Mesenchymal stem cell (in vitro differentiated cells and primary cell): ENCODE data around the gene ECSCR.
"Not testable (repeated sequence)": the region's sequence is repeated elsewhere in the genome, so short reads cannot be mapped to it uniquely, and the experiment has no call there.

Source experiments
- DNase-seq: peaks from one replicate; pipeline ENCODE4 v3.0.0-alpha.2; 2013
- H2AFZ ChIP-seq: one replicate; pipeline ENCODE4 v1.6.1; 2013; ENCODE audit warnings: low read depth, mild to moderate bottlenecking, control low read depth, inconsistent platforms, low read length, moderate library complexity
- H2AK5ac ChIP-seq: 2 replicates; pipeline ENCODE4 v1.6.1; 2013; ENCODE audit warnings: low read length, moderate library complexity, mild to moderate bottlenecking, inconsistent platforms; ENCODE audit not compliant: severe bottlenecking
- H2BK120ac ChIP-seq: one replicate; pipeline ENCODE4 v1.6.1; 2013; ENCODE audit warnings: low read depth, mild to moderate bottlenecking, inconsistent platforms, low read length, moderate library complexity
- H2BK12ac ChIP-seq, 2 experiments: one replicate each; pipeline ENCODE4 v1.6.1; 2013; ENCODE audit warnings: inconsistent platforms in 2 of 2, low read length in 2 of 2, mild to moderate bottlenecking in 2 of 2, moderate library complexity in 2 of 2, control low read depth in 1 of 2
- H2BK15ac ChIP-seq: one replicate; pipeline ENCODE4 v1.6.1; 2013; ENCODE audit warnings: mild to moderate bottlenecking, low read depth, inconsistent platforms; ENCODE audit not compliant: poor library complexity, severe bottlenecking
- H2BK5ac ChIP-seq: 2 replicates; pipeline ENCODE4 v1.6.1; 2013; ENCODE audit warnings: low read depth, mild to moderate bottlenecking, low read length, control low read depth, inconsistent platforms; ENCODE audit not compliant: poor library complexity, severe bottlenecking
- H3K14ac ChIP-seq, 2 experiments: one replicate each; pipeline ENCODE4 v1.6.1; 2013; ENCODE audit warnings: inconsistent platforms in 2 of 2, low read length in 2 of 2, control low read depth in 1 of 2, mild to moderate bottlenecking in 1 of 2, moderate library complexity in 1 of 2
- H3K18ac ChIP-seq, 2 experiments: one replicate each; pipeline ENCODE4 v1.6.1; 2013; ENCODE audit warnings: inconsistent platforms in 2 of 2, low read length in 2 of 2, control low read depth in 1 of 2, low read depth in 1 of 2, mild to moderate bottlenecking in 1 of 2
- H3K23ac ChIP-seq, 2 experiments: one replicate each; pipeline ENCODE4 v1.6.1; 2013; ENCODE audit warnings: inconsistent platforms in 2 of 2, low read length in 2 of 2, mild to moderate bottlenecking in 2 of 2, moderate library complexity in 2 of 2, control low read depth in 1 of 2
- H3K27ac ChIP-seq: 2 replicates; pipeline ENCODE4 v1.5.1; 2013; ENCODE audit warnings: mild to moderate bottlenecking, moderate library complexity, low read length, control low read depth, inconsistent platforms; ENCODE audit not compliant: poor library complexity, severe bottlenecking
- H3K27me3 ChIP-seq, 2 experiments: 2 replicates each; pipeline versions ENCODE4 v1.6.1 to v1.7.0; 2013; ENCODE audit warnings: low read length in 2 of 2, mild to moderate bottlenecking in 2 of 2, moderate library complexity in 2 of 2, control low read depth in 1 of 2, inconsistent platforms in 1 of 2; ENCODE audit not compliant: control insufficient read depth in 1 of 2, insufficient read depth in 1 of 2
- H3K36me3 ChIP-seq, 2 experiments: 2 replicates each; pipeline versions ENCODE4 v1.6.1 to v1.7.0; 2013; ENCODE audit warnings: low read length in 2 of 2, control low read depth in 1 of 2, inconsistent platforms in 1 of 2, low read depth in 1 of 2, mild to moderate bottlenecking in 1 of 2; ENCODE audit not compliant: insufficient read depth in 2 of 2, control insufficient read depth in 1 of 2
- H3K4ac ChIP-seq, 2 experiments: one replicate each; pipeline ENCODE4 v1.6.1; 2013; ENCODE audit warnings: inconsistent platforms in 2 of 2, low read length in 2 of 2, mild to moderate bottlenecking in 2 of 2, moderate library complexity in 2 of 2, control low read depth in 1 of 2, low read depth in 1 of 2
- H3K4me1 ChIP-seq: 2 replicates; pipeline ENCODE4 v1.6.1; 2013; ENCODE audit warnings: low read depth, low read length, control low read depth; ENCODE audit not compliant: control insufficient read depth, insufficient read depth
- H3K4me2 ChIP-seq: 2 replicates; pipeline ENCODE4 v1.6.1; 2013; ENCODE audit warnings: low read length, mild to moderate bottlenecking, inconsistent platforms; ENCODE audit not compliant: poor library complexity, severe bottlenecking
- H3K4me3 ChIP-seq, 2 experiments: 2 replicates each; pipeline versions ENCODE4 v1.5.1 to v1.7.0; 2013; ENCODE audit warnings: low read length in 2 of 2, mild to moderate bottlenecking in 2 of 2, control low read depth in 1 of 2, low read depth in 1 of 2; ENCODE audit not compliant: insufficient read depth in 1 of 2
- H3K79me1 ChIP-seq: replicated peaks from 2 replicates; pipeline ENCODE4 v1.6.1; 2013; ENCODE audit warnings: mild to moderate bottlenecking, control low read depth, low read length, inconsistent platforms; ENCODE audit not compliant: poor library complexity, severe bottlenecking
- H3K9ac ChIP-seq: 2 replicates; pipeline ENCODE4 v1.7.0; 2013; ENCODE audit warnings: mild to moderate bottlenecking, low read length, moderate library complexity
- H3K9me3 ChIP-seq: 2 replicates; pipeline ENCODE4 v1.7.0; 2013; ENCODE audit warnings: mild to moderate bottlenecking, low read length; ENCODE audit not compliant: control insufficient read depth
- H4K8ac ChIP-seq: one replicate; pipeline ENCODE4 v1.6.1; 2013; ENCODE audit warnings: inconsistent platforms, mild to moderate bottlenecking, low read length, moderate library complexity
- H4K91ac ChIP-seq: one replicate; pipeline ENCODE4 v1.6.1; 2013; ENCODE audit warnings: mild to moderate bottlenecking, low read length, inconsistent platforms
- WGBS: methylation state at CpG from one replicate; pipeline ENCODE4 v1.1.7; 2013; ENCODE audit warnings: mixed read lengths; 5-methylcytosine and 5-hydroxymethylcytosine counted together

ECSCR gene

GRCh38 chr5:139492700-139493192 is 30.2 kb upstream of the ECSCR start:
- peak; percentile 37 for DNase-seq
- H3K79me1 ChIP-seq, result no peaks in the 10 kb centered on the region
- no peak overlapping the region for H2BK15ac ChIP-seq
- H3K4me2 ChIP-seq, result peak overlapping the region; percentile 28
- no peak overlapping the region for H3K4ac ChIP-seq
- no peak overlapping the region for H4K91ac ChIP-seq
- peak overlapping the region; percentile 7 for H3K9ac ChIP-seq
- no peak overlapping the region for H2AFZ ChIP-seq
- H3K9me3 ChIP-seq, result no peaks in the 10 kb centered on the region
- no peaks in the 10 kb centered on the region for H3K36me3 ChIP-seq
- H3K14ac ChIP-seq, result no peak overlapping the region
- no peak overlapping the region for H4K8ac ChIP-seq
- no peak overlapping the region for H2AK5ac ChIP-seq
- no peak overlapping the region for H3K18ac ChIP-seq
- no peak overlapping the region for H3K27ac ChIP-seq
- H2BK12ac ChIP-seq, result no peak overlapping the region
- H2BK120ac ChIP-seq, result no peak overlapping the region
- H3K23ac ChIP-seq, result no peak overlapping the region
- H3K27me3 ChIP-seq, result no peaks in the 10 kb centered on the region
- H3K4me1 ChIP-seq, result peaks cover 3% of the 10 kb centered on the region
- no peak overlapping the region for H2BK5ac ChIP-seq
- WGBS, result 84% methylated on average over 6 of the region's 6 CpGs
- peak overlapping the region in 1 of 2 experiments; percentile 20 for H3K4me3 ChIP-seq

- Histone ChIP-seq H3K14ac (no peak overlapping the region), H3K4me1 (peaks cover 3% of the 10 kb centered on the region), H3K27ac (no peak overlapping the region), H2BK12ac (no peak overlapping the region), H3K4me3 (no peak overlapping the region), H3K79me1 (no peaks in the 10 kb centered on the region), H2AK5ac (no peak overlapping the region), H2AFZ (no peak overlapping the region), H3K4ac (no peak overlapping the region), H3K9ac (no peak overlapping the region), H4K91ac (no peak overlapping the region), H3K36me3 (no peaks in the 10 kb centered on the region), H3K18ac (peak overlapping the region in 1 of 2 experiments; percentile 46), H3K27me3 (no peaks in the 10 kb centered on the region), H2BK15ac (no peak overlapping the region), H2BK5ac (no peak overlapping the region), H3K9me3 (no peaks in the 10 kb centered on the region), H4K8ac (peak overlapping the region; percentile 21), H3K4me2 (no peak overlapping the region), H3K23ac (no peak overlapping the region), H2BK120ac (no peak overlapping the region)
- WGBS, result 100% methylated on average over 1 of the region's 3 CpGs
- DNase-seq, result no peak
These were observed 25.7 kb upstream of the ECSCR start for GRCh38 chr5:139488260-139488659.

- Histone ChIP-seq H3K36me3 (no peaks in the 10 kb centered on the region), H3K79me1 (no peaks in the 10 kb centered on the region), H3K18ac (no peak overlapping the region), H3K9me3 (no peaks in the 10 kb centered on the region), H2BK15ac (no peak overlapping the region), H2BK12ac (no peak overlapping the region), H4K8ac (peak overlapping the region; percentile 32), H3K4me2 (no peak overlapping the region), H3K14ac (peak overlapping the region in 1 of 2 experiments; percentile 13), H2BK5ac (no peak overlapping the region), H4K91ac (no peak overlapping the region), H3K4me3 (no peak overlapping the region), H3K27ac (no peak overlapping the region), H3K9ac (no peak overlapping the region), H3K4me1 (peaks cover 13% of the 10 kb centered on the region), H3K27me3 (no peaks in the 10 kb centered on the region), H2AK5ac (no peak overlapping the region), H3K4ac (no peak overlapping the region), H2BK120ac (no peak overlapping the region), H3K23ac (no peak overlapping the region), H2AFZ (no peak overlapping the region)
- 69% methylated on average over 7 of the region's 7 CpGs for WGBS
- no peak for DNase-seq
These were observed 23.7 kb upstream of the ECSCR start for GRCh38 chr5:139486201-139486600.

GRCh38 chr5:139482890-139483208 is 20.3 kb upstream of the ECSCR start:
- Histone ChIP-seq H4K91ac (peak overlapping the region; percentile 76), H3K4ac (peak overlapping the region in 1 of 2 experiments; percentile 62), H3K27ac (peak overlapping the region; percentile 96), H3K4me2 (peak overlapping the region; percentile 41), H3K4me3 (peak overlapping the region in 1 of 2 experiments; percentile 86), H3K9ac (peak overlapping the region; percentile 94), H2BK120ac (peak overlapping the region; percentile 93), H3K4me1 (peaks cover 19% of the 10 kb centered on the region), H3K36me3 (peaks cover 15 to 18% of the 10 kb centered on the region in 2 experiments), H4K8ac (peak overlapping the region; percentile 51)
- H3K9me3 ChIP-seq, H3K14ac ChIP-seq, H3K27me3 ChIP-seq, H2AK5ac ChIP-seq, DNase-seq, H2BK12ac ChIP-seq, H3K79me1 ChIP-seq, H3K23ac ChIP-seq, H3K18ac ChIP-seq, H2BK15ac ChIP-seq, H2BK5ac ChIP-seq, H2AFZ ChIP-seq: not testable (repeated sequence)
- 89% methylated on average over 4 of the region's 6 CpGs for WGBS
